DND-41 (cell line): ENCODE results near the gene VPS8.

Experiments used
- EZH2 ChIP-seq: IDR thresholded peaks from 3 replicates; pipeline ENCODE4 v1.6.1; 2012; ENCODE audit warnings: borderline replicate concordance, low read depth, mild to moderate bottlenecking, moderate library complexity, low read length, inconsistent platforms; ENCODE audit not compliant: severe bottlenecking
- TF ChIP-seq, protein P1 (sequence below): IDR thresholded peaks from 2 replicates; pipeline ENCODE4 v1.5.1; 2012; ENCODE audit warnings: borderline replicate concordance, low read length, moderate library complexity, mild to moderate bottlenecking; ENCODE audit not compliant: poor library complexity, severe bottlenecking; ENCODE audit errors: extremely low read depth

DNA sequence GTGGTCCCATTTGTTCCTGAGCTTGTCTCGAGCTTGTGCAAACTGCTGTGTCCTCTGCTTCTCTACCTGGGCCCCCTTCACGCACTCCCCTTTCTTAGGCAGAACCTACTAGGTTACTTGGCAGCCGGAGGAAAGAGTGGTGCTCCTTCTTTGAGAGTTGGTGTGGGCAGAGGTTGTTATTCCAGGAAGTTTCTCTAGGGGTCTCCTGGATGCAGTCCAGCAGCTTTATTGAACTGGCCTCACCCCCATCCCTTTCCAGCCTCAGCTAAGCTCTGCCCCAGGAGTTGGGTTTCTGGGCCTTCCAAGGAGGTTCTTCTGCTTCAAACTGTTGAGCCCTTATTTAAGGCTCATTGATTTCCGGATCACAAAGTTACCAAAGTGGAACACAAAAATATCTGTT, 237.7 kb downstream of the VPS8 start:
- TF ChIP-seq, protein P1, sequence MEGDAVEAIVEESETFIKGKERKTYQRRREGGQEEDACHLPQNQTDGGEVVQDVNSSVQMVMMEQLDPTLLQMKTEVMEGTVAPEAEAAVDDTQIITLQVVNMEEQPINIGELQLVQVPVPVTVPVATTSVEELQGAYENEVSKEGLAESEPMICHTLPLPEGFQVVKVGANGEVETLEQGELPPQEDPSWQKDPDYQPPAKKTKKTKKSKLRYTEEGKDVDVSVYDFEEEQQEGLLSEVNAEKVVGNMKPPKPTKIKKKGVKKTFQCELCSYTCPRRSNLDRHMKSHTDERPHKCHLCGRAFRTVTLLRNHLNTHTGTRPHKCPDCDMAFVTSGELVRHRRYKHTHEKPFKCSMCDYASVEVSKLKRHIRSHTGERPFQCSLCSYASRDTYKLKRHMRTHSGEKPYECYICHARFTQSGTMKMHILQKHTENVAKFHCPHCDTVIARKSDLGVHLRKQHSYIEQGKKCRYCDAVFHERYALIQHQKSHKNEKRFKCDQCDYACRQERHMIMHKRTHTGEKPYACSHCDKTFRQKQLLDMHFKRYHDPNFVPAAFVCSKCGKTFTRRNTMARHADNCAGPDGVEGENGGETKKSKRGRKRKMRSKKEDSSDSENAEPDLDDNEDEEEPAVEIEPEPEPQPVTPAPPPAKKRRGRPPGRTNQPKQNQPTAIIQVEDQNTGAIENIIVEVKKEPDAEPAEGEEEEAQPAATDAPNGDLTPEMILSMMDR: no peak
- TF ChIP-seq EZH2: no peak
